Measurements from ENCODE around the gene PDLIM1.

PDLIM1 gene

DNA sequence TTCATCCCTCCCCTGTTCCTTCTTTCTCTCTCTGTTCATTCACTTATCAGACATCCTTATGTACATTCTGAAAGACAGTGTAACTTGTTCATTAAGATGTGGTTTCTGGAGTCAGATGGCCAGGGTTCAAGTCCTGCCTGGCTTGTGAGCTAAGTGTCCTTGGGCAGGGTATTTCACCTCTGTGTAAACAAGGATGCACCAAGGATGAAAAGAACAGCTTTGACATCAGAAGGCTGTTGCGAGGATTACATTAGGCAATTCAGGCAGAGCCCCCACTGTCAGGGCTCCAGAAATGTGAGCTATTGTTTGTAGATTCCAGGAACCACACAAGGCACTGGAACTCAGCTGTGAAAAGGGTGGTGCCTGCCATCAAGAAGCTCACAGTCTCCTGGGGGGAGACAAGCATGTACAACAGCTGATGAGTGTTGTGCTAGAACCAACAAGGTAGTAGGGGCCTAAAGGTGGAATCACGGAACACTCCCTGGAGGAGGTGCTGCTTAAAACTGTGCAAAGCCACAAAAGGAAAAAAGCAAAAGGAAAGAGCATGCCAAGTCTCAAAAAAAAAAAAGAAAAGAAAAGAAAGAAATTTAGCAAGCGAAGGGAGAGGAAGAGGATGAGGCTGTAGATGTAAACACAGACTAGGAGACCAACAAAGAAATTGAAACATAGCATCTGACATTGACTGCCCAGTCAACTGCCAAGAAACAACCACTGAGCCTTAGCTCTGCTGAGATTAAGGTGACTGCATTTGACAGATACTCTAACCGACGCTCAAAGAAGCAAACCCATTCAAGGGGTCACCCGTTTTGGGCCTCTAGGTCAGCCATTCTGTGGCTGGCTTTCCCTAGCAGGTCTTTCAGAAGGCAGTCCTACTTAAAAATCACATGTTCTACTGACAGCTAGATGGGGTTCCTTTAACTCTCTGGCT is 12.5 kb downstream of the PDLIM1 start:
- H3K27me3 ChIP-seq (replicated peaks; ENCODE audit: control insufficient read depth, insufficient read depth, low read length, poor library complexity, severe bottlenecking), result no peaks in the 10 kb centered on the region
- no peaks in the 10 kb centered on the region for H3K9me3 ChIP-seq (ENCODE audit: control insufficient read depth, low read length)
- H3K4me1 ChIP-seq (ENCODE audit: control insufficient read depth, insufficient read depth, low read length, poor library complexity, severe bottlenecking), result no peaks in the 10 kb centered on the region
- no peaks in the 10 kb centered on the region for H3K36me3 ChIP-seq (ENCODE audit: control insufficient read depth, insufficient read depth, low read length)
- no peak for DNase-seq
- no peak overlapping the region for H3K27ac ChIP-seq (ENCODE audit: insufficient read depth, low read length, poor library complexity, severe bottlenecking)
- H3K4me3 ChIP-seq (ENCODE audit: insufficient read depth, low read depth, low read length, poor library complexity, severe bottlenecking), result no peak overlapping the region

DNA sequence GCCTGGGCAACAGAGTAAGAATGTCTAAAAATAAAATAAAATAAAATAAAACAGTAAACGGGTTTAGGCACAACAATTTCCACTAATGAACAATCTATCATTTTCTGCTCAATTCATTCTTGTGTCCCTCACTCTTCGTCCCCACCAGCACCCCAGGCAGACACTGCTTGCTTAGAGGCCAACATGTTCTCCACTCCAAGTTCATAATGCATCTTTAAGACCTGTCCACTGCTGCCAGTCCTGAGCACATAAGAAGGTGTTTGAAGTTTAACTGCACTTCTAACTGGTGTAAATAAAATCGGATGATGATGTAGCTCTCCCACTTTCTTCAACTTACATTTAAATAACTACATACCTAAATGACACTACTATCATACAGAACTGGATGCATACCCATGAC is 13.2 kb downstream of the PDLIM1 start:
- no peaks in the 10 kb centered on the region for H3K36me3 ChIP-seq (ENCODE audit: control insufficient read depth, insufficient read depth, low read length)
- H3K9me3 ChIP-seq (ENCODE audit: control insufficient read depth, low read length), result no peaks in the 10 kb centered on the region
- no peaks in the 10 kb centered on the region for H3K4me1 ChIP-seq (ENCODE audit: control insufficient read depth, insufficient read depth, low read length, poor library complexity, severe bottlenecking)
- no peaks in the 10 kb centered on the region for H3K27me3 ChIP-seq (replicated peaks; ENCODE audit: control insufficient read depth, insufficient read depth, low read length, poor library complexity, severe bottlenecking)
- no peak overlapping the region for H3K4me3 ChIP-seq (ENCODE audit: insufficient read depth, low read depth, low read length, poor library complexity, severe bottlenecking)
- DNase-seq, result no peak
- H3K27ac ChIP-seq (ENCODE audit: insufficient read depth, low read length, poor library complexity, severe bottlenecking), result no peak overlapping the region

DNA sequence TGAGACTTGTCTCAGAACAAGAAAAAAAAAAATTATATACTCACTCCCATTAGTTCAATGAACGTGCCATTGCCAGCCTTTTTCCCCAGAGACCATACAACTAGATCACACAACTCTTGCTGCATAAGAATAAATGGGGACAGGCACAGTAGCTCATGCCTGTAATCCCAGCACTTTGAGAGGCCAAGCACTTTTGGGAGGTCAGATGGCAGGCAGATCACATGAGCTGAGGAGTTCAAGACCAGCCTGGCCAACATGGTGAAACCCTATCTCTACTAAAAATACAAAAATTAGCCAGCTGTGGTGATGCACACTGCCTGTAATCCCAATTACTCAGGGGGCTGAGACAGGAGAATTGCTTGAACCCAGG is 13.6 kb downstream of the PDLIM1 start:
- H3K27me3 ChIP-seq (replicated peaks; ENCODE audit: control insufficient read depth, insufficient read depth, low read length, poor library complexity, severe bottlenecking), result no peaks in the 10 kb centered on the region
- no peak for DNase-seq
- no peaks in the 10 kb centered on the region for H3K36me3 ChIP-seq (ENCODE audit: control insufficient read depth, insufficient read depth, low read length)
- no peak overlapping the region for H3K27ac ChIP-seq (ENCODE audit: insufficient read depth, low read length, poor library complexity, severe bottlenecking)
- no peak overlapping the region for H3K4me3 ChIP-seq (ENCODE audit: insufficient read depth, low read depth, low read length, poor library complexity, severe bottlenecking)
- no peaks in the 10 kb centered on the region for H3K9me3 ChIP-seq (ENCODE audit: control insufficient read depth, low read length)
- no peaks in the 10 kb centered on the region for H3K4me1 ChIP-seq (ENCODE audit: control insufficient read depth, insufficient read depth, low read length, poor library complexity, severe bottlenecking)

DNA sequence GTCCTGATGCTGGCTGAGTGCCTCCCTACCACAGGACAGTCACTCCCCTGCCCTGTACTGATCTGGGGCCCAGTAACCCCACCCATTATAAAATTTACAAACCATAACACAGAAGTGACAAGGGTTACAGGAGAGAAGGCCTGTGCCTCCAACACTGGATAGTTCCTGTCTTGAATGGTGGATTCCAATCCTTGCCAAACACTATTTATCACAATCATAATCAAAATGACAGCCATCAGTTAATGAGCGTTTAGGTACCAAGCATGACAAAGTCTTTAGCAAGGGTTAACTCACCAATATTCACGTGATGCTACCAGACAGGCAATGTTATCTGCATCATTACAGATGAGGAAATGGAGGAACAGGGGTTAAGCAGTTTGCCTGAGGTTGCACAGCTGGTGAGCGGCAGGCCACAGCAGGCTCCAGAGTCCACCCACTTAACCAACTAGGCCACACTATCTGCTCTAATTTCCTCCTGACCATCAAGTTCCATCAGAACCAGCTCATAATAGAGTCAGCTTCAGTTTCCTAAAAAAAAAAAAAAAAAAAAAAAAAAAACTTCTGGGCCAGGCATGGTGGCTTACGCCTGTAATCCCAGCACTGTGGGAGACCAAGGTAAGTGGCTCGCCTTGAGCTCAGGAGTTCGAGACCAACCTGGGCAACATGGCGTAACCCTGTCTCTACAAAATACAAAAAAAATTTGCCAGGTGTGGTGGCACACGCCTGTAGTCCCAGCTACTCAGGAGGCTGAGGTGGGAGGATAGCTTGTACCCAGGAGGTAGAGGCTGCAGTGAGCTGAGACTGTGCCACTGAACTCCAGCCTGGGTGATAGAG is 14.2 kb downstream of the PDLIM1 start:
- DNase-seq, result no peak
- Histone ChIP-seq H3K27ac (ENCODE audit: insufficient read depth, low read length, poor library complexity, severe bottlenecking) (no peak overlapping the region), H3K9me3 (ENCODE audit: control insufficient read depth, low read length) (no peaks in the 10 kb centered on the region), H3K4me3 (ENCODE audit: insufficient read depth, low read depth, low read length, poor library complexity, severe bottlenecking) (no peak overlapping the region), H3K4me1 (ENCODE audit: control insufficient read depth, insufficient read depth, low read length, poor library complexity, severe bottlenecking) (no peaks in the 10 kb centered on the region), H3K27me3 (replicated peaks; ENCODE audit: control insufficient read depth, insufficient read depth, low read length, poor library complexity, severe bottlenecking) (no peaks in the 10 kb centered on the region), H3K36me3 (ENCODE audit: control insufficient read depth, insufficient read depth, low read length) (no peaks in the 10 kb centered on the region)

DNA sequence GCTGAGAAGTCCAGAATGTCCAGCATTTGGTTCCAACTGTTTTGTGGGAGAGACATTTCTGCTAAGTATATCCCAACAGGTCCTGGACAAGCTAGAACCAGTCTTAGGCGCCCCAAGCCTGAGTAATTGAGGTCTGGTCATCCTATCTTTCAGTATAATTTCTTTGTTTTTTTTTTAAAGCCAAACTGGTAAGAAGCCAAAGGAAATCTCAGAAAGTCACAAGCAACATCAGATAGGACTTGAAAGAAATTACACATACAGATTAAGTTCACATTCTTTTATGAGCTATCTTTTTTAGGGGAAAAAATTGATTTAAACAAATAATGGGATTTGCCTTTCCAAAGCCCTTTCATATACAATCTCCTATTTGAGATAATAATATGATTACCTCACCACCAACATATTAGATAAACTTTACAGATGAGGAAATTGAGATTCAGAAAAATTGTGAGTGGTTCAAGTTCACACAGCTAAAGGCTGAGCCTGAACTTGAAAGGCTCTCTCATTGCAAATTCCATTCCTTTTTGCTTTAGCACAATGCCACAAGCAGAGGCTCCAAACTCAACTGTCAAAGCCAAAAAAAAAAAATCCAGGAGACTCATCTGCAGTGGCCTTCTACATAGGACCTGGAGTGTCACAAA is 15.0 kb downstream of the PDLIM1 start:
- no peaks in the 10 kb centered on the region for H3K4me1 ChIP-seq (ENCODE audit: control insufficient read depth, insufficient read depth, low read length, poor library complexity, severe bottlenecking)
- H3K4me3 ChIP-seq (ENCODE audit: insufficient read depth, low read depth, low read length, poor library complexity, severe bottlenecking), result no peak overlapping the region
- H3K36me3 ChIP-seq (ENCODE audit: control insufficient read depth, insufficient read depth, low read length), result no peaks in the 10 kb centered on the region
- no peaks in the 10 kb centered on the region for H3K27me3 ChIP-seq (replicated peaks; ENCODE audit: control insufficient read depth, insufficient read depth, low read length, poor library complexity, severe bottlenecking)
- H3K27ac ChIP-seq (ENCODE audit: insufficient read depth, low read length, poor library complexity, severe bottlenecking), result no peak overlapping the region
- no peak for DNase-seq
- no peaks in the 10 kb centered on the region for H3K9me3 ChIP-seq (ENCODE audit: control insufficient read depth, low read length)

DNA sequence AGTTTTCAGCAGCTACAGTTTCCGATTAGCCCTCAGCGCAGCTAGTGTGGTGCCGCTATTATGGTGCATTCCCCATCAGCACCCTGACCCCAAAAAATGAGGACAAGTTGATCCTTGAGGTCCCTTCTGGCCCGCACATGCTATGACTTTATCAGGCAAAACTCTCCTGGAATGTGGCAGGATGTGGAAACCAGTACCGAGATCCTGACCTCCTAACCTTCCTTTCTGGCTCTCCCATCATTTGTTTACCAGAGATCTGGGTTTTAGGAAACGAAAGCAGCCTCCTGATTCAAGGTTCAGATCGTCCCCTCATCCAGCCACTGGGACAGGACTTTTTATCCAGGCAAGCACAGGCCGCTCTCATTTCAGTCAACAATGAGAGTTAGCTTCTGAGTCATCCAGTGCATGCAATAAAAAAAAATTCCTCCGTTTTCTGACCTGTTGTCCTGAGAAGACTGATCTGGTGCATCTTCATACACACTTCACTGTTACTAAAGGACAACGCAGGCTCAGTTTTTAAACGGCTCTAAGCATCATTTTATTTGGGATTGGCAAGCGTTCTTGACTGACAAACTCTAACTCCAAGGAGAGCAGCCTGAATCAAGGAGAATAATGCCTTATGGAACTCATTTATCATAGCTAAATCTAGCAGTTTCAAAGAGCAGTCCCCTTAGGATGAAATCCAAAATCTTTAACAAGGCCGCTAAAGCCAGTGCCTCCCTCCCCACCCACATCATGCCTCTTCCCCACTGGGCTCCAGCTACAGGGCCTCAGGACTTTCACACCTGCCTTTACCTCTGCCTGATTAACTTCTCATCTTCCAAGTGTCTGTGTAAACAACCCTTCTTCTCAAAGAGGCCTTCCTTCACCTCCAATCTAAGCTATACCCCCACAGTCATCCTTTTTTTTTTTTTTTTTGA is 17.1 kb downstream of the PDLIM1 start:
- Histone ChIP-seq H3K4me3 (ENCODE audit: insufficient read depth, low read depth, low read length, poor library complexity, severe bottlenecking) (no peak overlapping the region), H3K9me3 (ENCODE audit: control insufficient read depth, low read length) (no peaks in the 10 kb centered on the region), H3K27ac (ENCODE audit: insufficient read depth, low read length, poor library complexity, severe bottlenecking) (no peak overlapping the region), H3K27me3 (replicated peaks; ENCODE audit: control insufficient read depth, insufficient read depth, low read length, poor library complexity, severe bottlenecking) (no peaks in the 10 kb centered on the region), H3K4me1 (ENCODE audit: control insufficient read depth, insufficient read depth, low read length, poor library complexity, severe bottlenecking) (no peaks in the 10 kb centered on the region), H3K36me3 (ENCODE audit: control insufficient read depth, insufficient read depth, low read length) (no peaks in the 10 kb centered on the region)
- no peak for DNase-seq

DNA sequence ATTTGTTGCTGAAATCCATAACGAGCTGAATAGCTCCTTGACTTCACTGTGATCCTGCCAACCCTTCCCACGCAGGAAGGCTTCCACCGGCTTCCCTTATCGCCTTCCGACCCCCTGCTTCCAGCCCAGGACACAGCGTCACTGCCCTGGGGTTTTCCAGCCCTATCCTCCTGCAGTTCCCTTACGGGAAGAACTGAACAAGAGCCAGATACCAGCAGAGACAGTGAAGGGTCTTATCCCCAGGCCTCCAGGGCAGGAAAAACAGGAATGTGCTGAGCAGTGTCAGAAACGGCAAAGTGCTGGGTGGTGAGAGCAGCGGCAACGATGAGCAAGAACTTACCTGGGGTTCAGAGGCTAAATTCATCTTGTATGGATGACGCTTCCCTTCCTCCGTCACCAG is 22.4 kb downstream of the PDLIM1 start:
- Histone ChIP-seq H3K27ac (ENCODE audit: insufficient read depth, low read length, poor library complexity, severe bottlenecking) (no peak overlapping the region), H3K36me3 (ENCODE audit: control insufficient read depth, insufficient read depth, low read length) (no peaks in the 10 kb centered on the region), H3K4me1 (ENCODE audit: control insufficient read depth, insufficient read depth, low read length, poor library complexity, severe bottlenecking) (no peaks in the 10 kb centered on the region), H3K27me3 (replicated peaks; ENCODE audit: control insufficient read depth, insufficient read depth, low read length, poor library complexity, severe bottlenecking) (no peaks in the 10 kb centered on the region), H3K4me3 (ENCODE audit: insufficient read depth, low read depth, low read length, poor library complexity, severe bottlenecking) (no peak overlapping the region), H3K9me3 (ENCODE audit: control insufficient read depth, low read length) (no peaks in the 10 kb centered on the region)
- DNase-seq, result no peak

DNA sequence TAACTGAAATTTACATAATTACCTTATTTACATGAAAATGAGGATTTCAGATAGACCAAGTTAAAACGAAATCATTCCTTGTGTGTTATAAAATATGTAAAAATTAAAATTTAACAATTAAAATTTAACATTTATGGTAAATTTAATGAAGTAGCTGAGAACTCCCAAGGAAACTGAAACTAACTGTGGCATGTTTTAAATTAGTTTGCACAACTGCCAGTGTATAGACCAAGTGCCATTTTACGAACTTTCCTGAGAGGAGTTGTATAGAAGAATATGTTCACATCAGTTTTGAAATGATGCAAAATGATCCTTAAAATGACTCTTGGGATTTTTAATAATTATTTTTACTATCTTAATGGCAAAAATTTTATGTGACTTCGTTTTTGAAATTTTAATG is 23.6 kb downstream of the PDLIM1 start:
- Histone ChIP-seq H3K4me1 (ENCODE audit: control insufficient read depth, insufficient read depth, low read length, poor library complexity, severe bottlenecking) (no peaks in the 10 kb centered on the region), H3K9me3 (ENCODE audit: control insufficient read depth, low read length) (no peaks in the 10 kb centered on the region), H3K4me3 (ENCODE audit: insufficient read depth, low read depth, low read length, poor library complexity, severe bottlenecking) (no peak overlapping the region), H3K27me3 (replicated peaks; ENCODE audit: control insufficient read depth, insufficient read depth, low read length, poor library complexity, severe bottlenecking) (no peaks in the 10 kb centered on the region), H3K36me3 (ENCODE audit: control insufficient read depth, insufficient read depth, low read length) (no peaks in the 10 kb centered on the region), H3K27ac (ENCODE audit: insufficient read depth, low read length, poor library complexity, severe bottlenecking) (no peak overlapping the region)
- DNase-seq, result no peak

DNA sequence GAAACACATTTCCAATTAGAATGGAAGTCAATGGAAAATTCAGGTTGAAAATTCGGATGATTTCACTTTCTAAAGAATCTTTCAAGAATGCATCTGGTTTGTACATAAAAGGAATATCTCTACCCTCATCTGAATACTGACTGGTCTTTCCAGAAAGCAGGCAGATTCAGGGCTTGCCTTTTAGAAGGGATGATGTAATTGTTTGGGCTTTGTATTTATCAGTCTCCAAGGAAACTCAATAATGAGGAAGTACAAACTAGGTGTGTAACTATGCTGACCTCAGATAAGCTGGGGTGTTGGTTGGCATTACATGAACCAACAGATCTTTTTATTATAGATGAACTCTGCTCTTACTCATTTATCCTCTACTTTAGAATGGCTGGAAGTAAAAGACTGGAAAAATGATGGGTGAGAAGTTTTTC is 24.1 kb downstream of the PDLIM1 start:
- H3K27me3 ChIP-seq (replicated peaks; ENCODE audit: control insufficient read depth, insufficient read depth, low read length, poor library complexity, severe bottlenecking), result no peaks in the 10 kb centered on the region
- no peaks in the 10 kb centered on the region for H3K9me3 ChIP-seq (ENCODE audit: control insufficient read depth, low read length)
- no peaks in the 10 kb centered on the region for H3K4me1 ChIP-seq (ENCODE audit: control insufficient read depth, insufficient read depth, low read length, poor library complexity, severe bottlenecking)
- no peak for DNase-seq
- H3K4me3 ChIP-seq (ENCODE audit: insufficient read depth, low read depth, low read length, poor library complexity, severe bottlenecking), result no peak overlapping the region
- H3K36me3 ChIP-seq (ENCODE audit: control insufficient read depth, insufficient read depth, low read length), result no peaks in the 10 kb centered on the region
- H3K27ac ChIP-seq (ENCODE audit: insufficient read depth, low read length, poor library complexity, severe bottlenecking), result no peak overlapping the region

Data from effector memory CD4-positive, alpha-beta T cell (primary cell).